OCI-M2 (cell line): ENCODE results near the gene CSNK2B.

Experiments
- DNase-seq: peaks from one replicate; lab custom pipeline; 2025; ENCODE audit not compliant: unreplicated experiment; lab: John Stamatoyannopoulos, UW

The CSNK2B gene

DNA sequence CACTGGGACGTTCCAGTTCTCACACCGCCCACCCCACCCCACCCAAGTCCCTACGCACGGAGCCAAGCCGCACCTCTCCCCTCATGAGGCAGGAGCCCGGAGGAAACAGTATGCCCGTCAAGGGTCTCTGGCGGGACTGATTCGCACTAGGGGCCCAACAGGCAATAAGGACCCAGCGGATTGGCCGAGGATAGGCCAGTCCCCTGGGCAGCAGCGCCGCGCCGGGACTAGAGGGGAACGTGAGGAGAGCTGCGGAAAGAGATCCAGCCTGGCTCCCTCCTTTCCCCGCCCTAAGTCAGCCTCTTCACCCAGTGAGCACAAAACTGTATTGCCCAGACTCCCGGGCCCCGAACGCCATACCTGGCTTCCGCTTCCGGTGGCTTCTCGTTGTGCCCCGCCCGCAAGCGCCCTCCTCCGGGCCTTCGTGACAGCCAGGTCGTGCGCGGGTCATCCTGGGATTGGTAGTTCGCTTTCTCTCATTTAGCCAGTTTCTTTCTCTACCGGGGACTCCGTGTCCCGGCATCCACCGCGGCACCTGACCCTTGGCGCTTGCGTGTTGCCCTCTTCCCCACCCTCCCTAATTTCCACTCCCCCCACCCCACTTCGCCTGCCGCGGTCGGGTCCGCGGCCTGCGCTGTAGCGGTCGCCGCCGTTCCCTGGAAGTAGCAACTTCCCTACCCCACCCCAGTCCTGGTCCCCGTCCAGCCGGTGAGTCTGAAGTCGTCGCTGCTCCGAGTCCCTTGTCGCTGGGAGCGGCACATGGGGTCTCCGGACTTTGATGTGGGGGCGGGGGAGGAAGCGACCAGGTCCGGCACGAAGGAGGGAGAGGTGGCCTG lies at the start of gene CSNK2B:
Gene CSNK2B (plus strand): TSS at position 580 of the 836 bp plus-strand sequence. CDS start 752 bp downstream, outside the sequence.
- peak; percentile 93 for DNase-seq

DNA sequence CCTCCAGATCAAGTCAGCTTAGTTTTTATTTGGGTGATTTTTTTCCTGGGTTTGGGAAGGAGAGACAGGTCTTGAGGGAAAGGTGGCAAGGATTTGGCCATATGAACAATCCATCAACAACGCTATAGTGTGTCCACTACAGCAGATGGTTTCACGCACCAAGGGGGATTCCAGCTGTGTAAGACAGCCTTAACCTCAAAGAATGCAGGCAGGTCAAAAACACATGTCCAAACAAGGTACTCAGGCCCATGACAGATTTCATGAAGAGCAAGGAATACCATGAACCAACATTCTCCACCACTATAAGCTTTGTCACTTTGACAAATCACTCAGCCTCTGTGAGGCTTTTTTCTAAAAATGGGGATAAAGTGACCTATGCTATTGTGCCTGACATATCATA lies 48.9 kb upstream of the CSNK2B start:
- DNase-seq: no peak

DNA sequence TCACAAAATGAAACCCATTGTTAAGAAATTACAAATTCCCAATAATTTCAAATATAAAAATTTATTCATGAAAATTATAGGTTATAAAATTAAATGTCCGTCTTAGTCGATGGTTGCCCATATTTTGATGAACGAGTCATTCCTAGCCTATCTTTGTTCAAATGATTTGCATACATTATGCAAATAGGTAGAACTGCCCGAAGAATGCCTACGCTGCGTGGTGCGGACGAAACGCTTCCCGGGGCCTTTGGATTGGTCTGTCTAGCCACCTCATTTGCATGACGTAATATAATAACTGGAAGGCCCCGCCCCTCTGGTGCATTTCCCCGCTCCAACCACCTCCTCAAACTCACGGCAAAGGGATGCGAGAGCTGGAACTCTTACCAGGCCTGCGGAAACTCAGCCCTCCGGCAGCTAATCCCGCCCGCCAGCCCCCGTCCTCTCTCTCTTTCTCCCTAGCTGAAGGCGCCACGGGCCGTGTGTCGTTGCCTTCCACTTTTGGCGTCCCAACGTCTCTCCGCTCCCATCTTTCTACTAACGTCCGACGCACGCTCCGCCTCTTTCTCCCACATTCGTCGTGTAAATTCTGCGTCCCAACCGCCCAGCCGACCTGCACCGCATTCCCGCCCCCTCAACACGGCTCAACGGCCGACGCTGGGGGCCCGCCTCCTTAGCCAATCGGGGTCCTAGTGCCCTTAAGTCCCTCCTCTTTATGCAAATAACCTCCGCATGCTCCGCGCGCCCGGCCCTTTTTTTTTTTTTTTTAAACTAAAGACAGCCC lies 45.9 kb upstream of the CSNK2B start:
- peak; percentile 97 for DNase-seq

DNA sequence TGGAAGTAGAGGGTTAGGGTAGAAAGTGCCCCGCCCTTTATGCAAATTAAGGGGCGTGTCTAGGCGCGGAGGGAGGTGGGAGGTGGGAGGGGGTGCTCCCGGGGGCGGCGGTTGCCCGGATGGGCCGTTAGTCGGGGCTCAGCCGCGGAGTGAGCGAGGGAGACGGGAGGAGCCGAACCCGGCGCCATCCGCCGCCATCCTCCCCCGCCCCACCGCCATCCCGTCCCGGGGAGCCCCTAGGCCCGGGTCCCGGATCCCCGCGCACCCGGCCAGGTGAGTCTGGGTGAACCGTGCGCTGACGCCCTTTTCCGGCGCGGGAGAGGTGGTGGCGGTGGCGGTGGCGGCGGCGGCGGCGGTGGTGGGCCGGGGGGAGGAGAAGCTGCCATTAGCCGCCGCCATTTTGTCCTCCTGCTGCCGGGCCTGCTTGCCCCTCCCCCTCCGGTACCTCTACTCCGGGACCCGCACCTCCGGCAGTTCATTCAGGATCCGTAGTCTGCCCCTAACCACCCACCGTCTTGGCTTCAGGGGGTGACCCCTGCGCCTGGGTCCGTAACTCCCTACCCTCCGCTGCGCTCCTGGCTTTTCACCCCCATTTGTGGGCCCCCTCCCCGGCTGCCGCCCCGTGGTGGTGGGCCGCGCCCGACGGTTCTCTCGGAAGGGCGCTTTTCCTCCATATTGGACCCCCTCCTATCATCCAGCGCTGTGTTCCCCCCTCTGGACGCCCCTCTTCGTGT lies 45.1 kb upstream of the CSNK2B start, which contains the start of gene PRRC2A:
Gene PRRC2A (plus strand): TSS at position 130 of the 734 bp plus-strand sequence. CDS start 2,075 bp downstream, outside the sequence.
- no peak for DNase-seq

DNA sequence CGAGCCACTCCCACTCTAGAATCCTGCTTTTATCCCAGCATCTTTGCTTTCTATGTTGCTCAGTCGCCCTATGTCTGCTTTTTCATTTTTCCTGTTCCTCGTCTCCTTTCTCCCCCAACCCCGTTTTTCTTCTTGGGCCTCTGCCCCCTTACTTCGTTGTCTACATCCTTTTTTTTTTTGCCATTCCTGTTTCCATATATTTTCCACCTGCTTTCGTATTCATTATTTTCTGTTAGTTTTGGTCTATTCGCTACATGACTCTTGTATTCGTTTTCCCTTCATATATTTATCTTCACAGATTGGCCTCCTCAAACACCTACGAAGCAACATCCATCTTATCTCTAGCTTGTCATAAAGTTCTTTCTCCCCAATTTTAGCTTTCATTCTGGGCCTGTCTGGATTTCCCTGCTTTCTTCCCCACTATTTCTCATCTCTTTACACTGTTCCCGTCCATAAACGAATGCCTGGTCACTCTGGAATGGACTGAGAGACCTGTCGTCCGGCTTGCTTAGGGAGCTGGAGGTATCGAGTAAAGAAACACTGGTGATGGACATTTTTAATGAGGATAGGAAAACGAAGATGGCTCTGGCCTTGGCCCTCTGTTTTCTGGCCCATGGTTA lies 44.5 kb upstream of the CSNK2B start:
- DNase-seq: no peak

DNA sequence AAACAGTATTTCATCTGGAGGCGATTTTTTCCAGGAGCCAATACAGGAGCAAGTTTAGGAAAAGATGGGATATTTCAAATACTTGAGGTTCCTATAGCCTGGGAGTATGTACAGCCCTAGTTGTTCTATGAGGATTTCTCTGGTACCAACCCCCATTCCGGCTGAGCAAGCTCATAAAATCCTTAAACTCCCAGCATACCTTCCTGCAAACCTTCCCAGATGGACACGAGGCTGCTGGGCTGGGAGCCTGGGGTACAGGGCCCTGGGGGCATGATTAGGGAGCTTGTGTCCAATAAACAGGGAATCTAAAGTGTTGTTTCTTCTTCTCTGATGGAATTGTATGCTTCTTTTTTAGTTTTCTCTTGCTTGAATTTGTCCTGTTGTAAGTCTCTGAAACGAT lies 43.9 kb upstream of the CSNK2B start:
- no peak for DNase-seq

DNA sequence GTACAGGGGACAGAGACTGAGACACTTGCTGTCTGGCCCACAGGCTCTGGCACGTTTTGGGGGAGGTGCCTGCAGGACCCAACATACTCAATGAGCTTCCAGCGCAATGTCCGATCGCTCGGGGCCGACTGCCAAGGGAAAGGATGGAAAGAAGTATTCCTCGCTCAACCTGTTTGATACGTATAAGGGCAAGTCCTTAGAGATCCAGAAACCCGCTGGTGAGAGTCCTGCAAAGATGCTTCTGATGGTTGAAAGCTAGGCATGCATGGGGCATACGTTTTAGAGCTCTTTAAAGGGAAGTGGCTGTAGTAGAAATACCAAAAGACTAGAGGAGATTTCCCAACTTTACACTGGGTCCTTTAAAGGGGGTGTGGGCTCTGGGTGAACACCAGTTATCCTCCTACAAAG lies 43.2 kb upstream of the CSNK2B start:
- DNase-seq: no peak

DNA sequence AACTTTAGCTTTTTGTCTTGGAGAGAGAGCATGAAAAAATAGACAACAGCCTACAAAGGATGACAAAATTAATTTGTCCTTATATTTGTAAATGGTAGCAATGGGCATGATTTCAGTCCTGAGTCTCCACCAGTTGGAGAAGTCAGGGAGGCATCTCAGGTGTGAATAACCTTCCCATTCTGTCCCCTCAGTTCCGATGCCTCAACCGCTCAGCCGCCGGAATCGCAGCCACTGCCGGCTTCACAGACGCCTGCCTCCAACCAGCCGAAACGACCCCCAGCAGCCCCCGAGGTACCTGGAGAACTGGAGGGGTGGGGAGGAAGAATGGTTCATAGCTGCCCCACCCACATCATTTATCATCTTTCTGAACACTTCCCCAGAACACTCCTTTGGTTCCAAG lies 41.8 kb upstream of the CSNK2B start:
- no peak for DNase-seq

DNA sequence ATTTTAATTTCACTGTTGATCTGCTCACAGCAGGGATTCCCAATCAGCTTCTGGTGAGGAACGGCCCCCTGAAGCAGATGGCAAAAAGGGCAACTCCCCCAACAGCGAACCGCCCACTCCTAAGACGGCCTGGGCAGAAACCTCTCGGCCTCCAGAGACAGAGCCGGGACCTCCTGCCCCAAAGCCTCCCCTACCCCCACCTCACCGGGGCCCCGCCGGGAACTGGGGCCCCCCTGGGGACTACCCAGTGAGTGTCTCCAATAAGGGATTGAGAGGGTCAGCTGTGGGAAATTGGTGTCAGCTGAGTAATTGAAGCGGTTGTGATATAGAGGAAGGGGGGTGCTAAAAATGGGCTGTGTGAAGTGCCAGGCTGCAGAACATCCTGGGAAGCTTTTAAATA lies 38.9 kb upstream of the CSNK2B start:
- no peak for DNase-seq

DNA sequence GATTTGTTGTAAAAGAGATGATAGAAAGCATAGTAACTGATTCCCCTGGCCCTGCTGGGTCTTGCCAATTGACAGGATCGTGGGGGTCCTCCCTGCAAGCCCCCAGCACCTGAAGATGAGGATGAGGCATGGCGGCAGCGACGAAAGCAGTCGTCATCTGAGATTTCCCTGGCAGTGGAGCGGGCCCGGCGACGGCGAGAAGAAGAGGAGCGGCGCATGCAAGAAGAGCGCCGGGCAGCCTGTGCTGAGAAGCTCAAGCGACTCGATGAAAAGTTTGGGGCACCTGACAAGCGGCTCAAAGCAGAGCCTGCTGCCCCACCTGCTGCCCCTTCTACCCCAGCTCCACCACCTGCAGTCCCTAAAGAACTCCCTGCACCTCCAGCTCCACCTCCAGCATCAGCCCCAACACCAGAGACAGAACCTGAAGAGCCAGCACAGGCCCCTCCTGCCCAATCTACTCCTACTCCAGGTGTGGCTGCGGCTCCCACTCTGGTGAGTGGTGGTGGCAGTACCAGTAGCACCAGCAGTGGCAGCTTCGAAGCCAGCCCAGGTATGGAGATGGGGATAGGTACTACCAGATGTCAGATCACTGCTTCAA lies 38.1 kb upstream of the CSNK2B start:
- DNase-seq: no peak

DNA sequence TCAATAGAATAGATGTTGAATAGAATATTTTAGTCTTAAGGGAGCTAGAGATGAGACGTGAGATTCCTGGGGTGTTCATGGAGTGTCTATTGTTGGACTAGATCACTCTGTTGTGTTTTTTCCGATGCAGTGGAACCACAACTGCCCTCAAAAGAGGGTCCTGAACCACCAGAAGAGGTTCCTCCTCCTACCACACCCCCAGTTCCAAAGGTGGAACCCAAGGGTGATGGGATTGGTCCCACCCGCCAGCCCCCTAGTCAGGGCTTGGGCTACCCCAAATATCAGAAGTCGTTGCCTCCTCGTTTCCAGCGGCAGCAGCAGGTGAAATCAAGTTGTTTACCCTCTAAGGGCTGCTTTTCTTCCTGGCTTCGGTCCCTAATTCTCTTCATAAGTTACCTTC lies 36.9 kb upstream of the CSNK2B start:
- DNase-seq: no peak

DNA sequence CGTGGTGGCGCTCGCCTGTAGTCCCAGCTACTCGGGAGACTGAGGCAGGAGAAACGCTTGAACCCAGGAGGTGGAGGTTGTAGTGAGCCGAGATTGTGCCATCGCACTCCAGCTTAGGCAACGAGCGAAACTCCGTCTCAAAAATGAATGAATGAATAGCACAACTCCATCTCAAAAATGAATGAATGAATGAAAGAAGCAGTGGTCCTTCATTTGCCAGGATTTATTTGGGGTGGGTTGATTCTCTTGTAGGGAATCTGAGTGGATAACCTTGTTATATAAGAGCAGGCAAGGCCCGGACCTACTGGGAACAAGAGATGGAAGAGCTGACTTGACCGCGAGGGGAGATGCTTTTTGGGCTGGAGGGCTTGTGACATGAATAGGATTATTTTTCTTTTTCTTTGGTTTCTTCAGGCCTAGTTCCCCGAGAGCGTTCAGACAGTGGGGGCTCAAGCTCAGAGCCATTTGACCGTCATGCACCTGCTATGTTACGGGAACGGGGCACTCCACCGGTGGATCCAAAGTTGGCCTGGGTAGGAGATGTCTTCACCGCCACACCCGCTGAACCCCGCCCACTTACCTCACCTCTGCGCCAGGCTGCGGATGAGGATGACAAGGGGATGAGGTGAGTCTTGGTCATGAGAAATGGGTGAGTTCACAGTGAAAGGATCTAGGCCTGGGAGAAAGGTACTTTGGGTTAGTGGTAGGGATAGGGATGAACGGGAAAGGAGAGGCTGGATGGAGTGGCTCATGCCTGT lies 35.5 kb upstream of the CSNK2B start:
- no peak for DNase-seq

DNA sequence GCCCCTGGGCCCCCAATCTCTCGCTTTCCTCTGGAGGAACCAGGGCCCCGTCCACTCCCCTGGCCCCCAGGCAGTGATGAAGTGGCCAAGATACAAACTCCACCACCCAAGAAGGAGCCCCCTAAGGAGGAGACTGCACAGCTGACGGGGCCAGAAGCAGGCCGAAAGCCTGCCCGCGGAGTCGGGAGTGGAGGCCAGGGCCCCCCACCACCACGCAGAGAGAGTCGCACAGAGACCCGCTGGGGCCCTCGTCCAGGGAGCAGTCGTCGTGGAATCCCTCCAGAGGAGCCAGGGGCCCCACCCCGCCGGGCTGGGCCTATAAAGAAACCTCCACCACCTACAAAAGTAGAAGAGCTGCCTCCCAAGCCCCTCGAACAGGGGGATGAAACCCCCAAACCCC lies 34.7 kb upstream of the CSNK2B start:
- DNase-seq: no peak

DNA sequence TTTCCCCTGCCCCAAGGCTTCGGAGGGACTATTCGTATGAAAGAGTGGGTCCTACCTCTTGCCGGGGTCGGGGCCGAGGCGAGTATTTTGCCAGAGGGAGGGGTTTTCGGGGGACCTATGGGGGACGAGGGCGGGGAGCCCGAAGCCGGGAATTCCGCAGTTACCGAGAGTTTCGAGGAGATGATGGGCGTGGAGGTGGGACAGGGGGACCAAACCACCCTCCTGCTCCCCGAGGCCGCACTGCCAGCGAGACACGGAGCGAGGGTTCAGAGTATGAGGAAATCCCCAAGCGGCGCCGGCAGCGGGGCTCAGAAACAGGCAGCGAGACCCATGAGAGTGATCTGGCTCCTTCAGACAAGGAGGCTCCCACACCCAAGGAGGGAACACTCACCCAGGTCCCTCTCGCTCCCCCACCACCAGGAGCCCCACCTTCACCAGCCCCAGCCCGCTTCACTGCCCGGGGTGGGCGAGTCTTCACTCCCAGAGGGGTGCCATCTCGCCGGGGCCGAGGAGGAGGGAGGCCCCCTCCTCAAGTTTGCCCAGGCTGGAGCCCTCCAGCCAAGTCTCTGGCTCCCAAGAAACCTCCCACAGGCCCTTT lies 34.1 kb upstream of the CSNK2B start:
- DNase-seq: no peak

DNA sequence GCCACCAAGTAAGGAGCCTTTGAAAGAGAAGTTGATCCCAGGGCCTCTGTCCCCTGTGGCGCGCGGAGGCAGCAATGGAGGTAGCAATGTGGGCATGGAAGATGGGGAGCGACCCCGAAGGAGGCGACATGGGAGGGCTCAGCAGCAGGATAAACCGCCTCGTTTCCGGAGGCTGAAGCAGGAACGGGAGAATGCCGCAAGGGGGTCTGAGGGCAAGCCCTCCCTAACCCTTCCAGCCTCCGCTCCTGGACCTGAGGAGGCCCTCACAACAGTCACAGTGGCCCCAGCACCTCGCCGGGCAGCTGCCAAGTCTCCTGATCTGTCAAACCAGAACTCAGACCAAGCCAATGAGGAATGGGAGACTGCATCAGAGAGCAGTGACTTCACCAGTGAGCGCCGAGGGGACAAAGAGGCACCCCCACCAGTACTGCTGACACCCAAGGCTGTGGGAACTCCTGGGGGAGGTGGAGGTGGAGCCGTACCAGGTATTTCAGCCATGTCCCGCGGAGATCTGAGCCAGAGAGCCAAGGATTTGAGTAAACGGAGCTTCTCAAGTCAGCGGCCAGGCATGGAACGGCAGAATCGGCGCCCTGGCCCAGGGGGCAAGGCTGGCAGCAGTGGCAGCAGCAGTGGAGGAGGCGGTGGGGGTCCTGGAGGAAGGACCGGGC lies 33.5 kb upstream of the CSNK2B start:
- no peak for DNase-seq

DNA sequence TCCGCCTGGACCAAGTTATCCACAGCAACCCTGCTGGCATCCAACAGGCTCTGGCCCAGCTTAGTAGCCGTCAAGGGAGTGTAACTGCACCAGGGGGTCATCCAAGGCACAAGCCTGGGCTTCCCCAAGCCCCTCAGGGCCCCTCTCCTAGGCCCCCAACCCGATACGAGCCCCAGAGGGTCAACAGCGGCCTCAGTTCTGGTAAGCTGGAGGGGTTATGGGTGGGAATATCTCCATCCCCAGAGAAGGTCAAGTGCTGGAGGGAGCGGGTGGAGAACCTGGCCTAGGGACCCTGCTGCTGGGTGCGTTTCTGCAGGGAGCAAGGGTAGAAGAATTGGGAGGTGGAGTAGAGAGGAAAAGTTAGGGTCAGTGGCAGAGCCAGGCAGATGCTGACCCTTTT lies 32.4 kb upstream of the CSNK2B start:
- no peak for DNase-seq

DNA sequence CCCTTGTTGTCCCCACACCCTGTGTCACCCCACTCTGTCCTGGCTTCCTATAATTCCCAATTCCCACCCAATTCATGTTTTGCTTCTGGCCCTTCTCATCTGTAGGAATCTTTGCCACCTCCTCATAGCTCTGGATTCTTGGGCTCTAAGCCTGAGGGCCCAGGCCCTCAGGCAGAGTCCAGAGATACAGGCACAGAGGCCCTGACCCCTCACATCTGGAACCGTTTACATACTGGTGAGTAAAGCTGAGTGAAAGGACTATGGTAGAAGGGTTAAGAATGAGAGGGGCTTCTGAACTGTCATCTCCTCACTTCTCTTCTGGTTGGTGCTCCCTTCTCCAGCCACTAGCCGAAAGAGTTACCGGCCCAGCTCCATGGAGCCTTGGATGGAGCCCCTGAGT lies 31.7 kb upstream of the CSNK2B start:
- no peak for DNase-seq

DNA sequence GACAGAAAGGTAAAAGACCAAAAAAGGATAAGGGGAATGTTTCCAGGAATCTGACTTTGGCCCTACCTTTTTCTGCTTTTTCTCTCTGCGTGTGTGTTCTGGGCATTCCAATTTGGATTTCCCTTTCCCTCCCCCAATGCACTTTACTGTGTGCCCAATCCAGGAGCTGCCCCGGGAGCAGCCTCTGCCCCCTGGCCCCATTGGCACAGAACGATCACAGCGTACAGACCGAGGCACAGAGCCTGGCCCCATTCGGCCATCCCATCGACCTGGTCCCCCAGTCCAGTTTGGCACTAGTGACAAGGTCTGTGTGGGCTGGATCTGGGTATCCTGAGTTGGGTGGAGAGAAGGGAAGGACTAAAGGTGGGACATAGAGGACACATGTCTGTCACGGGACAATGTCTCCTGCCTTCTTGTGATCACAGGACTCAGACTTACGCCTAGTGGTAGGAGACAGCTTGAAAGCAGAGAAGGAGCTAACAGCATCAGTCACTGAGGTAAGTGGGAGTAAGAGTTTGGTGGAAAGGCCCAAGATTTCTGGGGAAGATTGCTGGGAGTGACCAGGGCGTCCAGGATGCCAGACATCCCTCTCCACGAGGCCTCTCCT lies 30.8 kb upstream of the CSNK2B start:
- no peak for DNase-seq
